HEK293 (cell line): ENCODE data around the gene FOXK2.

Experiments used
- CTCF ChIA-PET: fragments of 350-600 bp; formaldehyde crosslinking; extraction: SDS; loops from one replicate; lab custom pipeline; 2021; ENCODE audit warnings: antibody characterized with exemption; lab: Yijun Ruan, JAX
- POLR2A ChIA-PET: fragments of 300-600 bp; formaldehyde crosslinking; extraction: SDS; loops from one replicate; lab custom pipeline; 2020; ENCODE audit warnings: antibody characterized with exemption, inconsistent platforms; lab: Yijun Ruan, JAX
- H3K27ac ChIP-seq: fragments of 200-500 bp; sonication (Bioruptor generic); 2 replicates; pipeline ENCODE4 v1.5.1; 2014; ENCODE audit warnings: low read depth, low read length, control low read depth, inconsistent platforms; ENCODE audit errors: extremely low read depth
- H3K36me3 ChIP-seq, 2 experiments: fragments of 200-500 bp in 1 of 2; sonication (Bioruptor generic) in 1 of 2; 1 replicate in 1 of 2; 2 replicates in 1 of 2; pipeline ENCODE4 v1.5.1; 2014 to 2017; ENCODE audit warnings: inconsistent platforms in 2 of 2, low read length in 2 of 2; ENCODE audit not compliant: control insufficient read depth in 2 of 2, insufficient read depth in 1 of 2
- H3K4me1 ChIP-seq: fragments of 200-500 bp; sonication (Bioruptor generic); 2 replicates; pipeline ENCODE4 v1.5.1; 2014; ENCODE audit warnings: mild to moderate bottlenecking, low read length, inconsistent platforms; ENCODE audit not compliant: control insufficient read depth, insufficient read depth
- H3K4me3 ChIP-seq: 2 replicates; pipeline ENCODE4 v1.5.1; 2011; ENCODE audit warnings: low read depth, mild to moderate bottlenecking, control low read depth, low read length, moderate library complexity
- H3K9me3 ChIP-seq: fragments of 200-500 bp; sonication (Bioruptor generic); 2 replicates; pipeline ENCODE4 v1.5.1; 2014; ENCODE audit warnings: low read depth, low read length, inconsistent platforms; ENCODE audit not compliant: control insufficient read depth, insufficient read depth
- CTCF ChIP-seq: fragments of 450-650 bp; formaldehyde crosslinking; IDR thresholded peaks from 2 replicates; pipeline ENCODE4 v1.5.1; 2016; ENCODE audit warnings: missing biosample characterization, missing genetic modification characterization
- GLI4 ChIP-seq: fragments of 450-650 bp; formaldehyde crosslinking; IDR thresholded peaks from 2 replicates; pipeline ENCODE4 v1.5.1; 2016; ENCODE audit warnings: missing biosample characterization, missing genetic modification characterization
- MYNN ChIP-seq: fragments of 450-650 bp; formaldehyde crosslinking; IDR thresholded peaks from 2 replicates; pipeline ENCODE4 v1.5.1; 2016; ENCODE audit warnings: missing biosample characterization, missing genetic modification characterization, borderline replicate concordance
- MZF1 ChIP-seq: fragments of 450-650 bp; formaldehyde crosslinking; IDR thresholded peaks from 2 replicates; pipeline ENCODE4 v1.5.1; 2017; ENCODE audit warnings: missing biosample characterization, missing genetic modification characterization, borderline replicate concordance
- SCRT1 ChIP-seq: fragments of 450-650 bp; formaldehyde crosslinking; IDR thresholded peaks from 2 replicates; pipeline ENCODE4 v1.5.1; 2016; ENCODE audit warnings: missing biosample characterization, missing genetic modification characterization, borderline replicate concordance
- SCRT2 ChIP-seq: fragments of 450-650 bp; formaldehyde crosslinking; IDR thresholded peaks from 2 replicates; pipeline ENCODE4 v1.5.1; 2016; ENCODE audit warnings: missing biosample characterization, missing genetic modification characterization
- ZBTB26 ChIP-seq: fragments of 450-650 bp; formaldehyde crosslinking; optimal IDR thresholded peaks from 2 replicates; pipeline ENCODE3; 2016; ENCODE audit warnings: missing biosample characterization, mild to moderate bottlenecking, missing genetic modification characterization
- ZNF132 ChIP-seq: fragments of 450-650 bp; formaldehyde crosslinking; IDR thresholded peaks from 2 replicates; pipeline ENCODE4 v1.5.1; 2017; ENCODE audit warnings: missing biosample characterization, missing genetic modification characterization, borderline replicate concordance
- ZNF138 ChIP-seq: fragments of 450-650 bp; formaldehyde crosslinking; IDR thresholded peaks from 2 replicates; pipeline ENCODE4 v1.5.1; 2016; ENCODE audit warnings: missing biosample characterization, missing genetic modification characterization, borderline replicate concordance
- ZNF433 ChIP-seq: fragments of 450-650 bp; formaldehyde crosslinking; IDR thresholded peaks from 2 replicates; pipeline ENCODE4 v1.5.1; 2016; ENCODE audit warnings: missing biosample characterization, missing genetic modification characterization, low read depth
- ZNF510 ChIP-seq: fragments of 450-650 bp; formaldehyde crosslinking; IDR thresholded peaks from 2 replicates; pipeline ENCODE4 v1.5.1; 2018; ENCODE audit warnings: mild to moderate bottlenecking, missing genetic modification characterization, missing biosample characterization; ENCODE audit not compliant: insufficient replicate concordance
- ZNF514 ChIP-seq: fragments of 450-650 bp; formaldehyde crosslinking; IDR thresholded peaks from 2 replicates; pipeline ENCODE4 v1.5.1; 2016; ENCODE audit warnings: missing biosample characterization, missing genetic modification characterization
- ZNF600 ChIP-seq: fragments of 450-650 bp; formaldehyde crosslinking; IDR thresholded peaks from 2 replicates; pipeline ENCODE4 v1.5.1; 2016; ENCODE audit warnings: missing biosample characterization, missing genetic modification characterization
- ZNF654 ChIP-seq: fragments of 450-650 bp; formaldehyde crosslinking; IDR thresholded peaks from 2 replicates; pipeline ENCODE4 v1.5.1; 2016; ENCODE audit warnings: low read depth, missing biosample characterization, missing genetic modification characterization
- ZNF707 ChIP-seq: fragments of 450-650 bp; formaldehyde crosslinking; IDR thresholded peaks from 2 replicates; pipeline ENCODE4 v1.5.1; 2016; ENCODE audit warnings: missing biosample characterization, missing genetic modification characterization
- ZSCAN4 ChIP-seq: fragments of 450-650 bp; formaldehyde crosslinking; IDR thresholded peaks from 2 replicates; pipeline ENCODE4 v1.5.1; 2017; ENCODE audit warnings: missing biosample characterization, missing genetic modification characterization
- TF ChIP-seq, protein P1 (sequence below): fragments of 450-650 bp; formaldehyde crosslinking; IDR thresholded peaks from 2 replicates; pipeline ENCODE4 v1.5.1; 2016; ENCODE audit warnings: missing biosample characterization, missing genetic modification characterization, low read depth
- TF ChIP-seq, protein P2 (sequence below): fragments of 450-650 bp; formaldehyde crosslinking; IDR thresholded peaks from 2 replicates; pipeline ENCODE4 v1.5.1; 2016; ENCODE audit warnings: missing biosample characterization, missing genetic modification characterization

Gene FOXK2

GRCh38 chr17:82528484-82529265 lies 9.1 kb downstream of the FOXK2 start:
- Histone ChIP-seq H3K9me3 (no peaks in the 10 kb centered on the region), H3K4me1 (peaks cover 40% of the 10 kb centered on the region), H3K27ac (peak overlapping the region; percentile 17), H3K4me3 (no peak overlapping the region), H3K36me3 (peaks cover 0 to 5% of the 10 kb centered on the region in 2 experiments; a peak in 1 of 3 replicates)
- ChIA-PET CTCF (interaction anchor here (0.7 to 2.0 kb wide), 3 partner anchors 9 to 218 kb away, joined by 3 to 11 read pairs (median 3); no protein-coding TSS in a partner anchor), POLR2A (interaction anchor here (0.7 kb wide), 1 partner anchor 19 kb away, joined by 4 read pairs; no protein-coding TSS in a partner anchor)
- peak; percentile 82 for TF ChIP-seq SCRT1
- TF ChIP-seq SCRT2 (tag by site-specific recombination): peak; percentile 83
- TF ChIP-seq ZNF654 (tag by site-specific recombination): peak; percentile 39
- no peak for TF ChIP-seq ZNF707 (tag by site-specific recombination)
- no peak for TF ChIP-seq GLI4 (tag by site-specific recombination)
- peak; percentile 80 for TF ChIP-seq CTCF (tag by site-specific recombination)
- no peak for TF ChIP-seq ZNF514
- TF ChIP-seq ZNF600 (tag by site-specific recombination): peak; percentile 99
- no peak for TF ChIP-seq ZNF138 (tag by site-specific recombination)
- TF ChIP-seq ZNF132 (tag by site-specific recombination): no peak
- TF ChIP-seq MZF1 (tag by site-specific recombination): no peak
- TF ChIP-seq ZSCAN4 (tag by site-specific recombination): no peak
- TF ChIP-seq, protein P1, sequence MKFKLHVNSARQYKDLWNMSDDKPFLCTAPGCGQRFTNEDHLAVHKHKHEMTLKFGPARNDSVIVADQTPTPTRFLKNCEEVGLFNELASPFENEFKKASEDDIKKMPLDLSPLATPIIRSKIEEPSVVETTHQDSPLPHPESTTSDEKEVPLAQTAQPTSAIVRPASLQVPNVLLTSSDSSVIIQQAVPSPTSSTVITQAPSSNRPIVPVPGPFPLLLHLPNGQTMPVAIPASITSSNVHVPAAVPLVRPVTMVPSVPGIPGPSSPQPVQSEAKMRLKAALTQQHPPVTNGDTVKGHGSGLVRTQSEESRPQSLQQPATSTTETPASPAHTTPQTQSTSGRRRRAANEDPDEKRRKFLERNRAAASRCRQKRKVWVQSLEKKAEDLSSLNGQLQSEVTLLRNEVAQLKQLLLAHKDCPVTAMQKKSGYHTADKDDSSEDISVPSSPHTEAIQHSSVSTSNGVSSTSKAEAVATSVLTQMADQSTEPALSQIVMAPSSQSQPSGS (tag by site-specific recombination): no peak
- TF ChIP-seq ZBTB26 (tag by site-specific recombination): peak; percentile 49
- TF ChIP-seq MYNN (tag by site-specific recombination): 0 out of 2 replicates have a peak, but pooled peaks have one; percentile 29
- TF ChIP-seq ZNF433: no peak
- TF ChIP-seq, protein P2, sequence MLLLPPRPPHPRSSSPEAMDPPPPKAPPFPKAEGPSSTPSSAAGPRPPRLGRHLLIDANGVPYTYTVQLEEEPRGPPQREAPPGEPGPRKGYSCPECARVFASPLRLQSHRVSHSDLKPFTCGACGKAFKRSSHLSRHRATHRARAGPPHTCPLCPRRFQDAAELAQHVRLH (tag by site-specific recombination): no peak
- no peak for TF ChIP-seq ZNF510 (tag by site-specific recombination)
